ENCODE data around the gene RFX2. TPM values are rescaled to one million over a fixed set of nuclear protein-coding genes. Genes with fewer than 3 reads are reported as not detected.

RFX2 gene
- total and polyA plus RNA-seq, 9 of the 15 experiments (the other 6 are each of a cell fraction or from before 2014, with no cell fraction given) = 3.6 to 18.7 (median 8.7) TPM

DNA sequence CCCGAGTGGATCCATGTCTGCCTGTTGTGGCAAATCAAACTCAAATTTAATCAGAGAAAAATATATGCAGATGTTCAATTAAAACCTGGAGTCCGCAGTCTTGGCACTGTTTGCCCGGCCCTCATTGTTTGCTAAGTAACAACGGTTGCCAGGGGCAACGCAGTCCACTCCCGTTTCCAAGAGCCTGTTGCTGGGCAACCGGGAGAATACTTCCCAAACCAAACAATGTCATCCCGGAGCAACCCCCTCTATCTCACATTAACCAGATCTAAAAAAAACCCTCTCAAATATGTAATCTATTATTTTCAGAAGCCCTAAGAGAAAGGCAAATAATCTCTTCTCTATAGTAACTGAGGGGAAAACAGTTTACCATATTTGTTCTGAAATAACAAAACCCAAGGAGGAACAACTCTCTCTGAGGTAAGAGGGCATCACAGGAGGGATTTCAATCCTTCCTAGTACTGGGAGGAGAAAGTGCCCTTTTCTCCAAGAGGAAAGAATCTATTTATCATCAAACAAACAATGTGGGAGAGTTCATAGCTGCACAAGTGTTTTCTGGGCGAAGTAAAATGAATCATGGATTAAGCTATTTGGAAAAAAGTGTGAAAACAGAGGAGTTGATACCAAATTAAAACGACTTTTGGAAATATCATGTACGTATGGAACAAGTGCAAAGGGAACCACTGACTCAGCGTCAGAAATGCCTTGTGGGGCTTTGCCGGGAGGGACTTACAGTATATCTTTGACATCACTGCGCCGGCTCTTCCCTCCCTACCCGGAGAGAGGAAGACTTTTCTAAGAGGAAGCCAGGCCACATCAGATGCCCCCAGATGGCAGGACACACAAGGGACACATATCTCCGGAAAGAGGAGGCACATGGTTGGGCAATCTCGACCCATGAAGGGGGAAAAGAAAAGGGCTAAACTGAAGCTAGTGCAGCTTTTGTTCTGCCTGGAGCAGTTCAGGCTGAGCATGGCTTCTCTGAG lies 43.3 kb downstream of the RFX2 start:
- BruUV-seq (replicated peaks) = no TSS peak
- Histone ChIP-seq H3K4me2 (ENCODE audit: insufficient read depth, low read length) (peak overlapping the region; percentile 19), H3K4me3 (no peak overlapping the region), H3K27ac (ENCODE audit: extremely low read depth, low read depth, low read length) (peak overlapping the region; percentile 82), H3K36me3 (ENCODE audit: control insufficient read depth, insufficient read depth, low read length) (no peaks in the 10 kb centered on the region; the same call in 2 of the 3 replicates), H3K79me2 (ENCODE audit: control insufficient read depth, insufficient read depth, low read length) (peaks cover 24% of the 10 kb centered on the region), H3K27me3 (ENCODE audit: control insufficient read depth in 2 of 2, insufficient read depth in 2 of 2, low read length in 2 of 2) (no peaks in the 10 kb centered on the region), H3K4me1 (replicated peaks in 1 of 2; ENCODE audit: control insufficient read depth in 2 of 2, insufficient read depth in 2 of 2, low read length in 2 of 2) (peaks cover 35 to 53% of the 10 kb centered on the region in 2 experiments), H2AFZ (ENCODE audit: low read depth, low read length) (peak overlapping the region; percentile 55), H3K9ac (ENCODE audit: insufficient read depth in 1 of 2, low read depth in 2 of 2, low read length in 2 of 2) (peak overlapping the region in 1 of 2 experiments; percentile 49; a peak in 2 of 4 replicates), H4K20me1 (replicated peaks; ENCODE audit: control insufficient read depth, insufficient read depth, low read length) (no peaks in the 10 kb centered on the region), H3K9me1 (ENCODE audit: control insufficient read depth, insufficient read depth, low read length) (no peaks in the 10 kb centered on the region), H3K9me3 (replicated peaks; ENCODE audit: control insufficient read depth, insufficient read depth, low read depth, low read length) (no peaks in the 10 kb centered on the region)
- intact Hi-C loops (cut with micrococcal nuclease) (no loop called here), in situ Hi-C loops (cut with MboI) (no loop called here)
- DNase-seq (ENCODE audit: extremely low read depth in 1 of 4, low spot score in 3 of 4) (peak; percentile 42 to 64 (median 57)), ATAC-seq (0 out of 3 replicates have a peak, but pooled peaks have one; percentile 28), FAIRE-seq (no peak)
- ChIA-PET POLR2A (interaction anchor here (0.6 to 1.3 kb wide), 4 partner anchors 9 to 64 kb away, joined by 3 to 5 read pairs (median 3); no protein-coding TSS in a partner anchor), CTCF (ENCODE audit: low intra/inter-chr PET ratio) (no interaction called here)
- 25% methylated on average over 18 of the region's 18 CpGs for WGBS (ENCODE audit: insufficient coverage, low coverage, missing lambda C conversion rate)
- TF ChIP-seq CEBPG (CRISPR knock-in tag; IDR thresholded peaks at IDR 0.05) (no peak), CEBPG (tag; conservative IDR thresholded peaks at IDR 0.05 in 1 of 2, IDR thresholded peaks at IDR 0.05 in 1 of 2) (peak in 1 of 2 experiments; percentile 46; a peak in 2 of 4 replicates), SMARCB1 (IDR thresholded peaks at IDR 0.05; ENCODE audit: insufficient read length, low read depth) (no peak), BMI1 (IDR thresholded peaks at IDR 0.05; ENCODE audit: low read length) (peak; percentile 93), BRD4 (IDR thresholded peaks at IDR 0.05) (peak; percentile 27; the same call in 1 of the 2 replicates), NFE2 (IDR thresholded peaks at IDR 0.05; ENCODE audit: low read depth) (0 out of 2 replicates have a peak, but pooled peaks have one; percentile 7), MAZ (CRISPR knock-in tag; conservative IDR thresholded peaks at IDR 0.05 in 1 of 2, IDR thresholded peaks at IDR 0.05 in 1 of 2) (0 out of 4 replicates have a peak, but pooled peaks of 1 of the 2 experiments have one; percentile 18), SPI1 (IDR thresholded peaks at IDR 0.05; ENCODE audit: borderline replicate concordance, low read depth, low read length) (peak; percentile 27; the same call in 1 of the 2 replicates), FOXJ3 (CRISPR knock-in tag; IDR thresholded peaks at IDR 0.05) (peak; percentile 88)
- TF ChIP-seq, protein P1, sequence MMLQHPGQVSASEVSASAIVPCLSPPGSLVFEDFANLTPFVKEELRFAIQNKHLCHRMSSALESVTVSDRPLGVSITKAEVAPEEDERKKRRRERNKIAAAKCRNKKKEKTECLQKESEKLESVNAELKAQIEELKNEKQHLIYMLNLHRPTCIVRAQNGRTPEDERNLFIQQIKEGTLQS (IDR thresholded peaks at IDR 0.05) = 0 out of 2 replicates have a peak, but pooled peaks have one; percentile 9
- TF ChIP-seq, protein P1 (CRISPR knock-in tag; conservative IDR thresholded peaks at IDR 0.05) = no peak
- TF ChIP-seq, protein P2, sequence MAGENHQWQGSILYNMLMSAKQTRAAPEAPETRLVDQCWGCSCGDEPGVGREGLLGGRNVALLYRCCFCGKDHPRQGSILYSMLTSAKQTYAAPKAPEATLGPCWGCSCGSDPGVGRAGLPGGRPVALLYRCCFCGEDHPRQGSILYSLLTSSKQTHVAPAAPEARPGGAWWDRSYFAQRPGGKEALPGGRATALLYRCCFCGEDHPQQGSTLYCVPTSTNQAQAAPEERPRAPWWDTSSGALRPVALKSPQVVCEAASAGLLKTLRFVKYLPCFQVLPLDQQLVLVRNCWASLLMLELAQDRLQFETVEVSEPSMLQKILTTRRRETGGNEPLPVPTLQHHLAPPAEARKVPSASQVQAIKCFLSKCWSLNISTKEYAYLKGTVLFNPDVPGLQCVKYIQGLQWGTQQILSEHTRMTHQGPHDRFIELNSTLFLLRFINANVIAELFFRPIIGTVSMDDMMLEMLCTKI (IDR thresholded peaks at IDR 0.05; ENCODE audit: partially characterized antibody) = no peak
- TF ChIP-seq, protein P3, sequence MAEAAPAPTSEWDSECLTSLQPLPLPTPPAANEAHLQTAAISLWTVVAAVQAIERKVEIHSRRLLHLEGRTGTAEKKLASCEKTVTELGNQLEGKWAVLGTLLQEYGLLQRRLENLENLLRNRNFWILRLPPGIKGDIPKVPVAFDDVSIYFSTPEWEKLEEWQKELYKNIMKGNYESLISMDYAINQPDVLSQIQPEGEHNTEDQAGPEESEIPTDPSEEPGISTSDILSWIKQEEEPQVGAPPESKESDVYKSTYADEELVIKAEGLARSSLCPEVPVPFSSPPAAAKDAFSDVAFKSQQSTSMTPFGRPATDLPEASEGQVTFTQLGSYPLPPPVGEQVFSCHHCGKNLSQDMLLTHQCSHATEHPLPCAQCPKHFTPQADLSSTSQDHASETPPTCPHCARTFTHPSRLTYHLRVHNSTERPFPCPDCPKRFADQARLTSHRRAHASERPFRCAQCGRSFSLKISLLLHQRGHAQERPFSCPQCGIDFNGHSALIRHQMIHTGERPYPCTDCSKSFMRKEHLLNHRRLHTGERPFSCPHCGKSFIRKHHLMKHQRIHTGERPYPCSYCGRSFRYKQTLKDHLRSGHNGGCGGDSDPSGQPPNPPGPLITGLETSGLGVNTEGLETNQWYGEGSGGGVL (CRISPR knock-in tag; IDR thresholded peaks at IDR 0.05) = no peak
